ENCODE measurements around the gene PALLD. TPM values are rescaled to one million over a fixed set of nuclear protein-coding genes. Genes with fewer than 3 reads are reported as not detected.

The PALLD gene
- polyA plus RNA-seq, 3 donors, result 213 to 223 (median 220) TPM

DNA sequence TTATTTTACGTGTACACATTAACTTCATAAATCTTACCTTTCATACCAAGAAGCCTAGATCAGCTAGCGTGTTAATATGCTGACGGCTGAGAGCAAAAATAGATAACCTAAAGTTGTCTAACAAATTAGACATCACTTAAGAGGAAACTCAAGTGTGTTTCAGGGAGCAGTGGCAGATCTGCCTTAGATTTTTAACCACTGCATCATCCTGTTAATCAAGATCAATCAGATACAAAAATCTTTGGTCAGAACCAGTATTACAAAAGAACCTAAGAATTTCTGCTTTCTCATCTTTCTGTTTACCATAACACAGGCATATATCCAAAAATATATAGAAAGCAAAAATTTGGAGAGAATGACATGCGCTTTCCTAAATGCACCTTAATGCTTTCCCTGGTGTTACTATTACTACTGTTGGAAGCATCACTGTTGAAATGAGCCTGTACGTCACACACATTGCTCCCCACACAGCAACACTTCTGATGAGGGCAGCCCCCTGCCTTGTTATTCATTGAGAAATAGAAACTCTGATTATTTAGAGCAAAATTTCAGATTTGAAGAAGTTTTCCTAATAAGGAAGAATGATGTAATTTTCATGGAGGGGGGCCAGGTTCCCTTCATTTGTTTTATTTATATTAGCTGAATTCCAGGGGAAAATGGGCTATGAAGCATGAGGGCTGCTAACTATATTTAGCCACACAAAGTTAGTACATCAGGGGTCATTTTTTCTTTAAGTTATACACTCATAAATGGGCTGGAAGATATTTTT, 360.9 kb downstream of the PALLD start:
- no peak for DNase-seq (ENCODE audit: low read depth in 3 of 3, low spot score in 2 of 3)

DNA sequence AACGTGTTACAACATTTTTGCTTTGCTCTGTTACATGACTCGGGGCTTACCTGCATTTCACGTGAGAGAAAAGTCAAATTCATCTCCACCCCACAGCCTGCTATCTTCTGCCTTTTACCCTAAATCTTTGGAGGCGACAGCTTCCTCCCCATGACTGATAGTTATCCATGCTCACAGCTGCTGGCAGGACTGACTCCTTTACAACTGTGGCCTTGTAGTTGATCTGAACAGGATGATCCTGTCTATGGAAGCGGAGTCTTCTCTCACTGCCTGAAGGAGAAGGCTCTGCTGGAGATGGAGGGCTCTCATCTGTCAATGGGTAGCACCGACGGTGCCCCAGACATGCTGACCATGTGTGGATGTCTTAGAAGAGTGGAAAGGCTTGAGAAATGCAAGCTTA, 362.2 kb downstream of the PALLD start:
- DNase-seq (ENCODE audit: low read depth in 3 of 3, low spot score in 2 of 3), result no peak

DNA sequence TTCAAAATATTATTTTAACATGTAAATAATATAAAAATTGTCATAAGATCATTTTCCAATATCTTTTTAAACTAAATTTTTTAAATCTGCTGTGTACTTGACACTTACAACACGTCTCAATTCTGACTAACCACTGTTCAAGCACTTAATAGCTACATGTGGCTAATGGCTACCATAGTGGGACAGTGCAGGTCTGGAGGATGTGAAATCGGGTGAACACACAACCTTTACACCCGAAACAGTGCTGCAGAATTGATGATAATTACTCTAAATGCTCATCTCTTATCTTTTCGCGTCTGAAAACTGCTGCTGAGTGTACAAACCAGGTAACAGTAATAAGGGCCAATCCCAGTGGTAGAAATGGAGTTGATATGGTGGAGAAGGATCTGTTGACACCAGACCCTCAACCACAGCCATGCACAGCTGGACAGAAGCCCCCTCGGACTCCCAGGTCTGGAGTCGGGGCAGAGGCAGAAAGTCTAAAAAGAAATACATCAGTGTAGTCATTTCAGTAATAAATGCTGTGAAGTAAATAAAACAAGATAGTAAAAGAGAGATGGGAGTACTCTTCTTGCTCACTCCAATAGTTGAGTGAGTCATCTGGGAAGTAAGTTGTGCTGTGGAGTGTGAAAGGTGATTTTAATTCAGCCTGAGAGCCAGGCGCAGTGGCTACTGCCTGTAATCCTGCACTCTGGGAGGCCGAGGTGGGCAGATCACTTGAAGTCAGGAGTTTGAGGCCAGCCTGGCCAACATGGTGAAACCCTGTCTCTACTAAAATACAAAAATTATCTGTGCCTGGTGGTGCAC, 363.2 kb downstream of the PALLD start:
- DNase-seq (ENCODE audit: low read depth in 3 of 3, low spot score in 2 of 3), result no peak

DNA sequence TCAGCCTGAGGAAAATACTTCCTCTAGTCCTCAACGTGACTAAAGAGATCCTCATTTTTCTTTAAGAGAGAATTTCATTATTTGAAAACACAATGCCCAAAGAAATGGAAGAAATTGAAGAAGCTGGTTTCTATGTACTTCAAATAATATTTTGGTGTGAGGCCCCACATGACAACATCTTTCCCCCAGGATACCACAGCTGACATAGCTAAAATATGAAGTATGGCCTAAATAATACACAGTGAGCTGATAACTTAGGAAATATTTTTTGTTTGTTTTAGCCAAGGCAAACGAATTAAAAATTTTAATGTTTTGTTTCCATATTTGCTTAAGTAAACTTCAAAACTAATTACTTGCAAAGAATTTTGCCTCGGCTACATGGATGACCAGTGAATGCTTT, 364.0 kb downstream of the PALLD start:
- no peak for DNase-seq (ENCODE audit: low read depth in 3 of 3, low spot score in 2 of 3)

DNA sequence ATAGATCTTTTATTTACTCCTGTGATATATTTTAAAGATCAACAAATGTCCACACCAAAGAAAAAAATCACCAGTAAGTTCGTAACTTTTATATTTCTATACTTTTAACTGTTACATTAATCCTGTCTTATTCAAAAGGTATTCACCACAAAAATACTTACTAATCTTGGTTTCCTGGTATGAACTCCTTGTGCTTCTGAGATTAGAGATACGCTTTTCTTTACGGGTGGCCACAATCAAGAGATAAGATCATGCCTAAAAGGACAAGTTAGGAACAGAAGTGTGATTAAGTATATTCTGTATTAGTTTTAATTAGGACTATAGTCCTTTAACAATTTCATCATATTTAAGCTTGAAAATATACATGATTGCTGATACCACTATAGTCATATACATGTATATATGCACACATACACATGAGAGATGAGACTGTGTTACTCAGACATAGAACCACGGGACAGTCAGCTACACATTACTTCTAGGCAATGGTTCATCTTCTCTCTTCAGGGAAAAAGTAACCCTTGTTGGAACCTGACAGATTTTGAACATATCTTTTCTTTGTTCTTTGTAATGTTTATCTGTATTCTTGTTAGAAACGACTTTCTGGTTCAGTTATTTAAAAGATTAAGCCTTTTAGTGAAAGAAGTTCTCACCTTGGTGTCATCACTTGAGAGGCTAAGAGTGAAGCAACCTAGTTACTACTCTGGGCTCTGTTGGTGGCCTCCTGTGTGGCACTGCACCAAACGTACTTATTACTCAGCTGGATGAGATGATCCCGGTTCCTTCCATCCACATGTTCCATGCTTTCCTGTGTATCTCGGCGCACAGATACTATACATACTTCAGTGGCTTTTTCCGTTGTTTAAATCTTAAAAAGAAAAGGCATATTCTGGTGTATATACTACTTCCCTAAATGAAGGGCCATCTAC, 367.1 kb downstream of the PALLD start:
- no peak for DNase-seq (ENCODE audit: low read depth in 3 of 3, low spot score in 2 of 3)

DNA sequence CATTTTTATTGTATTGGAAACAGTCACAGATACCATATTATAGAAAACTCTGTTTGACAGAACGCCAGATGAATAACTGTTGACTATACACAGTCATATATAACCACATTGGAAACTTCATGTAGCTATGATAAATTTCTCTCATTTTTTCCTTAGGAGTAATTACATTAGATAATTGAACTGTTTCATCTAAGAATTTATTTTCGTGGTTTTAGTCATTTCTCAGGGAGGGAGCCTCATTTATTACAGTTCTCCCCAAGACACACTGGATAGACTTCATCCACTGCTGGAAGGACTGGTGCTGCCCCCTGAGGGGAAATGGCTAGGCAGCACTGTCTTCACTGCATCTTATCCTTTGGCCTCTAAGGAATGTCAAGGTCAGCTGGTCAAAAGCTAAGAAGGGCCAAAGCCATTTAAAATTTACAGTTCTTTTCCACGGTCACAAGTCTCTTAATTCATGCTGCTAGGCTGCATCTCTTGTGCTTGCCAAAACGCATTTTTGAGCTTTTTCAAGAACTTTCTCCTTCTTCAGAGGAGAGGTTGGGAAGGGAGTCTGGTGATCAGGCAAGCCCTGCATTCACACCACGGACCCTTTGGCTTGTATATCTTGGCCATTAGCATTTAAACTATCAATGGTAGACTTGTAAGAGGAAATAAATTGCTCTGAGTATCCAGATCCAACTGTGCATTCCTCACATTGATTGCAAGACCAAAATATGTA, 368.1 kb downstream of the PALLD start:
- no peak for DNase-seq (ENCODE audit: low read depth in 3 of 3, low spot score in 2 of 3)

DNA sequence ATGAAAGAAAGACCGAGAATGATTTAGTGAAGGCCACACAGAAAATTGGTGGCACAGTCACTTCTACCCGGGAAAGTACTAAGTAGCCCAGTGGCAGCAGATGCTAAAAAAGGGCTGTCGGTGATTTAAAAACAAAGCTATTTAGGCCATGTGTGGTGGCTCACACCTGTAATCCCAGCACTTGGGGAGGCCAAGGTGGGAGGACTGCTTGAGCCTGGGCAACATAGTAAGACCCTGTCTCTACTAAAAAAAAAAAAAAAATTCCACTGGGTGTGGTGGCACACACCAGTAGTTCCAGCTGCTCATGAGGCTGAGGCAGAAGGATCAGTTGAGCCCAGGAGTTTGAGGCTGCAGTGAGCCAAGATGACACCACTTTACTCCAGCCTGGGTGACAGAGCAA, 369.0 kb downstream of the PALLD start:
- DNase-seq (ENCODE audit: low read depth in 3 of 3, low spot score in 2 of 3), result no peak

DNA sequence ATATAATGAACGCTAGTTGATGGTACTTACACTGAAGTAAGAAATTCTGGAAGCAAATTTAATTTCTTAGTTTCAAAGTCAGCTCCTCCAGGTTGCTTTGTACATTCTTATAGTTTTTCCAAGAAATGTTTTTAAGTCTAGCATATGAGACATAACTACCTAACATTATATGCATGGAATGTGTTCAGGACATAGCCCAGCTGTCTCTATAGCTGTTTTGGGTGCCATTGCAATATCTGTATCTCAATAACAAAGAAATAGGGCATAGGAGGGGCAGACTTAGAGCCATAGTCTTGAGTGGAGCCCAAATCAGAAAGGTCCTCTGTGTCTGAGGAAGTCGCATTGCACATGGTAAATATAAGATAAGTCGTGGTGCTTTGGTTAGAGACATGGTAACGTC, 369.8 kb downstream of the PALLD start:
- no peak for DNase-seq (ENCODE audit: low read depth in 3 of 3, low spot score in 2 of 3)

DNA sequence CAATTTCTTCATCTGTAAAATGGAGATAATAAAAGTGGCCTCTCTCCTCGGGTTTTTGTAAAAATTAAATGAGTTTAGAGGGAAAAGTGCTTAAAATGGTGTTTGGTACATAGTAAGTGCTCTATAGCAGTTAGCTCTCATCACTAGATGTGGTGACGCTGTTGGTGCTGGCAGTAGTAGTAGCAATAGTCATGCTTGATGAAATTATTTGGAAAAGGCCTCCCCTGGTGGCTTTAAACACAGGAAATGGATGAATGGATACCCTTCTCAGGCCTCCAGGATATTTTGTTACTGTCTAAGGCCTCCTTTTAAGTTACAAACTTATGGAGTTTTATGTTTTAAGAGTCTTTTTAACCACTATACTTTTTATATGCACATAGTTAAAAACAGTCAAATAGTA, 370.3 kb downstream of the PALLD start:
- no peak for DNase-seq (ENCODE audit: low read depth in 3 of 3, low spot score in 2 of 3)

DNA sequence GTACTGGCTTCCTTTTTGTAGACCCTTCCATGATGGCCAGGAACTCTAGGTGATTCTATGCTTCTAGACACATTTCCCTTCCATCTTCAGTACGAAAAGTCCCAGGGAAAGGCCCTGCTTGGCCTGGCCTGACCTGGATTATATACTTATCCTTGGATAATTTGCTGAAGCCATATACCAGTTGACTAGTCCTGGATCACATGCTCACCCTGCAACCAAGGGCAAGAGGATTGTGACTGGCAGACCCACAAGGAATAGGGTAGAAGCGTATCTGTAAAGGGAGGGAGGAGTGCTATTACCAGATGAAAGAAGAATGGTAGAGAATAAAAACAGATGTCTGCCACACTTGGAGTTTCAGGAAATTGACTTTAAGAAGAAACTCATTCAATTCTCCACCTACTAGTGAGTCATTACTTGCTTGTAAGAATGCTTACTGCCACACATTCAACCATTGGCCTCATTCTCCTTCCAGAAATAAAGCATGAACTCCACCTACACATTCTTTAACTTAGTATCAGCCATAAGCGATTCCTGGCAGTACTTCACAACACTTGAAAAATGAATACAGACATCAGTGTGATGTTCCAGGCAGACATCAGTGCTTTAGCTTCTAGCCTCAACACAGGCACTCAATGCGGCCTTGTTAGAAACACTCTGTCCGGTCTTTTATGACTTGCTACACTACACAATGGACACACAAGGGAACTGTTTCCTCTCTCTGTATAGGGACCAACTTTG, 371.4 kb downstream of the PALLD start:
- no peak for DNase-seq (ENCODE audit: low read depth in 3 of 3, low spot score in 2 of 3)

DNA sequence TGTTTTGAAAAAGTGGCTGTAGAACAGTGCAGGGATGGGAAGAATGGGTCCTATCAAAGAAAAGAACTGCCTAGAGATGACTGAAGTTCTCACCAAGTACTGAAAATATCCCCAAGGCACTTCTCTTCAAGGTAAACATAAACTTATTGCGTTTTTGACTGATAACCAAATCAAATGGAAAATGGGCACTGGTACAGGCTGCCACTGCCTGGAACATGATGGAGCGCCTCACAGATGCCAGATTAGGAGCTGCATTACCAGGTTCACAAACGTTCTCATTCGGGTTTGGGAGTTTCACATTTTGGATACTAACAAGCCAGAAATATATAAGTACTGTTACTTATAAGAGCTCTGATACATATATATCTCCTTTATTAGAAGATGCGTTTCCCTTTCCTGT, 371.9 kb downstream of the PALLD start:
- DNase-seq (ENCODE audit: low read depth in 3 of 3, low spot score in 2 of 3), result no peak

DNA sequence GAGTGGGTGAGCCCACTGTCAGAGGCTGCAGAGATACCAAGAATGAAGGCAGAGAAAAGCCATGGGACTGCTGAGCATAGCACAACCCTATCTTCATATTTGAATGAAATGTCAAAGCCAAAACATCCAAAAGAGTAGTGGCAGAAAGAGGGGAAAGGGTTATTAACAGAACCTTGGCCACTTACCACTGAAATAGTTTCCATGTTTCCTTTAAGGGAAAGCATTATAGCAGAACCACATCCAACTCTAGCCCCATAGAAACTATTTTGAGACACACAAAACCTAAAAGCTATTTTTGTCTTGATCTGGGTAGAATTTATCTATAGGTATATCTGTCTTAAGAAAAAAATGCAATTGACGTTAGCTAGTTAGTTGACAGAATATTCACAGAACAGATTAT, 373.2 kb downstream of the PALLD start:
- no peak for DNase-seq (ENCODE audit: low read depth in 3 of 3, low spot score in 2 of 3)

DNA sequence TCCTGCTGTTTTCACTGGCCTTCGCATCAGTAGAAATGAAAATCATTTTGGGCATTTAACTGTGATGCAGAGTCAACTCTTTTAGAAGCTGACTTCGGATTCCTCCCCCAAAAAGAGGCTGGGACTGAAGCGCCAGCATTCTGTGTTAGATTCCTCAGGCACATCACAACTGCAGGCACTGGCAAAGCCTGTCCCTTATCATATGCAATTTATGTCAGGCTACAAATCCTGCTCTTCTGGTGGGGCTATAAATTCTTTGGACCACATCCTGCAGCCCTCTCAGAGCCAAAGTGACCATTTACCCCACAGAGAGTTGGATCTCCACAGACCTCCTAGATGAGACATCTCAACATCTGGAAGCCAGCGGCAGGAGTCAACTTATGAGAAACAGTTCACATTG, 374.8 kb downstream of the PALLD start:
- DNase-seq (ENCODE audit: low read depth in 3 of 3, low spot score in 2 of 3), result no peak

DNA sequence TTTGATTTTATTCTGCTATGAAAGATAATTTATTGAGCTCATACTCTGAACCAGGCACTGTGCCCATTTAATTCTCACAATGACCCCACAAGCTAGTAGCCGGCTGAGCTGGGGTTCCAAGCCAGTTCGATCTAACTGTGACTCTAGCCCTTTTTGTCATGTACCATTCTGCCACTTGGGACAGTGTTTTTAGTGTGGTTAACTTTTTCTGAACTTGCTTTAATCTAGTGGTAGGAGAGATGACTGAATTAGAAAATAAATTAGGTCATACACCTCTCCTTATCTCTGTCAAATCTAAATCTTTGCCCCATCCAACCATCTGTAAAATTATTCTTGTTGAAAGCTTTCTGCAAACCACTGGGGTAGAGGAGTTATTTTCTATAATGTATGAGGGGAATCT, 377.2 kb downstream of the PALLD start:
- DNase-seq (ENCODE audit: low read depth in 3 of 3, low spot score in 2 of 3), result no peak

DNA sequence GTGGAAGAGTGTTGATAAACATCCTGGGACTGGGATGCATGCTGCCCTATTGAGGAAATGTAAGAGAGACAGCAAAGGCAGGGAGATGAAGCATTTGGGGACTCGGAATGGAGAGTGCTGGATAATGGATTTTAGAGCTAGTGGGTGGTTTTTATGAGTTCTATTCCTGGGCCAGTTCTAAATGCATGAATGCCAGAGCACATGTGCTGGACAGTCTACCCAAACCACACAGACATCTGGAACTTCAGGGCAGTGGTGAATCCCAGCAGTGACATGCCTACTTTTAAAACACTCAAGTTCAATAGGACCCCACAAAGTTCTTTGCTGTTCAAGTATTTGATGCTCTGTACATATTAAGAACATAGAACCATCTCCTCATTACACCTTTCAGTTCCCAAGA, 379.3 kb downstream of the PALLD start:
- DNase-seq (ENCODE audit: low read depth in 3 of 3, low spot score in 2 of 3), result no peak

DNA sequence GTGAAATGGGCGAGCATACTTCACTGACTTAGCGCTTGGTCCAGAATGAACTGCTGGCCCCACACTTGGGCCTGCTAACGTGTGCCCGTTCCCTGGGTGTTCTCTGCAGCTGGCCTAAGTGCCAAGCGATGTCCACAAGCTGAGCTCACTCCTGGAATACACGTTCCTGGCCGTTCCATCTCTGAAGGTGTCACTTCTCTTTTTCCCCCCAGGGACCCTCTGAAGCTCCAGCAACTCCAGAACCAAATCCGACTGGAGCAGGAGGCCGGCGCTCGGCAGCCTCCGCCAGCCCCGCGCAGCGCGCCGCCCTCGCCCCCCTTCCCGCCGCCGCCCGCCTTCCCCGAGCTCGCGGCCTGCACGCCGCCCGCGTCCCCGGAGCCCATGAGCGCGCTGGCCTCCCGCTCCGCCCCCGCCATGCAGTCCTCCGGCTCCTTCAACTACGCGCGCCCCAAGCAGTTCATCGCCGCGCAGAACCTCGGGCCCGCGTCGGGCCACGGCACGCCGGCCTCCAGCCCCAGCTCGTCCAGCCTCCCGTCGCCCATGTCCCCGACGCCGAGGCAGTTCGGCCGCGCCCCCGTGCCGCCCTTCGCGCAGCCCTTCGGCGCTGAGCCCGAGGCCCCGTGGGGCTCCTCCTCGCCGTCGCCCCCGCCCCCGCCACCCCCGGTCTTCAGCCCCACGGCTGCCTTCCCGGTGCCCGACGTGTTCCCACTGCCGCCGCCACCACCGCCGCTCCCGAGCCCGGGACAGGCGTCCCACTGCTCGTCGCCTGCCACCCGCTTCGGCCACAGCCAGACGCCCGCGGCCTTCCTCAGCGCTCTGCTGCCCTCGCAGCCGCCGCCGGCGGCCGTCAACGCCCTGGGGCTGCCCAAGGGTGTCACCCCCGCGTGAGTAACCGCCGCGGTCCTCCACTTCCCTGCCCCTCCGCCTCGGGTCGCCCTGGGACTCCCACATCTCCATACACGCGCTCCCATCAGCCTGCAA, 380.9 kb downstream of the PALLD start:
- DNase-seq (ENCODE audit: low read depth in 3 of 3, low spot score in 2 of 3), result no peak

DNA sequence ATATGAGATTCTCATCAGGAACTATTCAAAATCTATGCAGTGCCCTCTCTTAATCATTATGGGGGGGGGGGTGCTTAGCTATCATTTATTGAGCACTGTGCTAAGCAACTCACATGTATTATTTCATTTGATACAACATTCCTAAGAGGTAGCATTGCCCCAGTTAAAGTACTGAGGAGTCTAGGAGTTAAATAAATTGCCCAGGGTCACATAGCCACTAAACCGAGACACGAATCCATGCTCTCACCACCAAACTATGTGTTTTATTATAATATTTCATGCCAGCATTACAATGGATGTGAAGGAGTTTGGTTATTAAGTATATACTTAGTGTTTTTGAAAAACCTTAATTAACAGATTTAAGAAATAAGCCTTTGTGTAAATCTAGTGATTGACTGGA, 381.8 kb downstream of the PALLD start:
- no peak for DNase-seq (ENCODE audit: low read depth in 3 of 3, low spot score in 2 of 3)

DNA sequence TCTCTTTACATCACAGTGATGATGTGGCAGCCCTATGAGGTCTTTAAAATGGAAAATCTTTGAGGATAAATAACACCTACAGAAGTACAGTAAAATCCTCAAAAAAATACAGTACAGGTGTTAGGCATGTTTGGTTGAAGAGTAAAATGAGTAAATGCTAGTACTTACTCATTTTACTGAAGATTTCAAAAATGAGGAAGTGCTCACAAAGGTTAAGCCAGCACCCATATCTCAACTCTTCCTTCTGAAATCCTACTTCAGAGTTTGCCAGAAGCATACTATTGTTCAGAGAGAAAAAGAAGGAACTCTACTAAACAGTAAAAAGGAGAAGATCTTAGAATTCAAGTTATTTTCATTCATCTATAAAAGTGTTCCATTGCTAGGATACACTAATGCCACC, 382.3 kb downstream of the PALLD start:
- no peak for DNase-seq (ENCODE audit: low read depth in 3 of 3, low spot score in 2 of 3)

Measured in right renal cortex interstitium (tissue), 3 donors.